Measurements from ENCODE around the gene MIER1.
"Not testable (repeated sequence)": the region's sequence is repeated elsewhere in the genome, so short reads cannot be mapped to it uniquely, and the experiment has no call there.

MIER1 gene

DNA sequence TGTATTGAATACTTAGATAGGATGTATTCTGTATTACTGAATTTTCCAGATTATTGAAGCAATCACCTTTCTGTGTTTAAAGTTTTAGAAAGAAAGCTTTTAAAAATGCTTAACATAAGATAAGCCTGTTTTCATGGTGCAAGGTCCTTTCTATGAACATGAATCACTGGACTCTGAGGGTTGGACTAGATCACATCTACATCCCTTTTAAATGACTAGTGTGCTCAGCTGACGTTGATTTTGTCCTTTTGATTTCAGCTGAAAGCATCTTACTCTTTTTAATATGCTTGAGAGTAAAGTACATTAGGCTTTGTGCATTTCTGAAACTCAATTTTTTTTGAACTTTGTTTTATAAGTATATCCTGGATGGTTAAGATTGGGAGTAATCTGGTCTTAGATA lies 16.2 kb downstream of the MIER1 start:
- DNase-seq = no peak

GRCh38 chr1:66943361-66943969 lies 18.7 kb downstream of the MIER1 start:
- no peak for DNase-seq

- DNase-seq = no peak
Observed at GRCh38 chr1:66944330-66945274, 19.8 kb downstream of the MIER1 start.

- no peak for DNase-seq
Observed at GRCh38 chr1:66945316-66945715, 20.5 kb downstream of the MIER1 start.

GRCh38 chr1:66947267-66947666 lies 22.5 kb downstream of the MIER1 start:
- no peak for DNase-seq

DNA sequence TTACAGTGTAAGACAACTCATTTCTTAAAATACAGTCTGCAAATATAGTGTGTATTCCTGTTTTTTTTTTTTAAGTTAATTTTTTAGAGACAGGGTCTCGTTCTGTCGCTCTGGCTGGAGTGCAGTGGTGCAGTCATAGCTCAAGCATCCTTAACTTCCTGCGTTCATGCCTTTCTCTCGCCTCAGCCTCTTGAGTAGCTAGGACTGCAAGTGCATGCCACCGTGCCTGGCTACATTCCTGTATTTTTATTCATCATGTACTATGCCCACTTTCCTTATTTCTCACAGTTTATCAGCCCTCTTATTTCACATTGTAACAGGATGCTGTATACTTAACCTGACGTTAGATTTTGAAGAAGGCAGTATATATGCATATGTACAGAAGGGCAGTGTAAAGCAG lies 26.7 kb downstream of the MIER1 start:
- DNase-seq = no peak

- peak; percentile 23 for DNase-seq
Observed at GRCh38 chr1:66954208-66954607, 29.4 kb downstream of the MIER1 start.

DNA sequence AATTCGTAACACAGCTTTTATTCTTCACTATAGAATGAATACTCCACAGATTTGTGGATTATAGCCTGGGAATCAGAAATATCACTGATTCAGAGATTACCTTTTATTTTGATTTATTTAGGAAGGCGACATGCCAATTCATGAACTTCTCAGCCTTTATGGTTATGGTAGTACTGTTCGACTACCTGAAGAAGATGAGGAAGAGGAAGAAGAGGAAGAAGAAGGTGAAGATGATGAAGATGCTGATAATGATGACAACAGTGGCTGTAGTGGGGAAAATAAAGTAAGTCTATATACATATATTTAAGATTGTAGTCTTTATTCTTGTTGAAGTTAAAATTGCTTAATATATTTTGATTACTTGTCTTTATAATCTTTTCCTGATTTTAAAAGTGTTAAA lies 33.1 kb downstream of the MIER1 start:
- no peak for DNase-seq

DNA sequence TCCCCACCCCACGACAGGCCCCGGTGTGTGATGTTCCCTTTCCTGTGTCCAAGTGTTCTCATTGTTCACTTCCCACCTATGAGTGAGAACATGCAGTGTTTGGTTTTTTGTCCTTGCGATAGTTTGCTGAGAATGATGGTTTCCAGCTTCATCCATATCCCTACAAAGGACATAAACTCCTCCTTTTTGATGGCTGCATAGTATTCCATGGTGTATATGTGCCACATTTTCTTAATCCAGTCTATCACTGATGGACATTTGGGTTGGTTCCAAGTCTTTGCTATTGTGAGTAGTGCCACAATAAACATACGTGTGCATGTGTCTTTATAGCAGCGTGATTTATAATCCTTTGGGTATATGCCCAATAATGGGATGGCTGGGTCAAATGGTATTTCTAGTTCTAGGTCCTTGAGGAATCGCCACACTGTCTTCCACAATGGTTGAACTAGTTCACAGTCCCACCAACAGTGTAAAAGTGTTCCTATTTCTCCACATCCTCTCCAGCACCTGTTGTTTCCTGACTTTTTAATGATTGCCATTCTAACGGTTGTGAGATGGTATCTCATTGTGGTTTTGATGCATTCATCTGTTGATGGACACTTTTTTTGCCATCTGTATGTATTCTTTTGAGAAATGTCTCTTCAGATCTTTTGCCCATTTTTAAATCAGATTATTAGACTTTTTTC lies 41.5 kb downstream of the MIER1 start:
- DNase-seq = not testable (repeated sequence)

GRCh38 chr1:66968574-66968973 lies 43.8 kb downstream of the MIER1 start:
- no peak for DNase-seq

DNA sequence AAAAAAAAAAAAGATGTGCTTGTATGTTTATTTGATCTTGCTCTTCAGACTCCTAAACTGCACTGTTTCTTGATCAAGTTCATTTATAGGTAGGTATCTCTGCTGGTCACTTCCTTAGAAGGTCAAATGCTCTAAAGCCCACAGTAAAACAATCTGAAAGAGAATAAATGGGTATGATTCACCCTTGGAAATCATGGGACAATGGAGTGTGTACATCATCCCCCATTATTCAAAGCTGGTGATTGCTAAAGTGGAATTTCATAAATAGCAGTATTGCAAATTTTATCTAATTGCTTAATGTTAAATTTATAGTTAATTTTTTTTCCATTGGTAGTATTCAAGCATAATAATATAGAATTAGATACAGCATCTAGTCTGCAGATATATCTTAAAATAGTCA lies 53.4 kb downstream of the MIER1 start:
- DNase-seq = no peak

DNA sequence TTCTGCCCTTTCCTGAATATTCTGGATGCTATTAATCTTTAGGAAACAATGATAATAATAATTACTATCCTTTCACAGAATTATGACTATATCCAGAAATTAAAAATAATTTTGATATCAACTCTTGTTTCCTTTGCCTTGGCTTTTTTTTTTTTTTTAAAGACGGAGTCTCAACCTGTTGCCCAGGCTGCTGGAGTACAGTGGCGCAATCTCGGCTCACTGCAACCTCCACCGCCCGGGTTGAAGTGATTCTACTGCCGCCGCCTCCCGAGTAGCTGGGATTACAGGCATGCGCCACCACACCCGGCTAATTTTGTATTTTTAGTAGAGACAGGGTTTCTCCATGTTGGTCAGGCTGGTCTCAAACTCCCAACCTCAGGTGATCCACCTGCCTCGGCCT lies 54.8 kb downstream of the MIER1 start:
- DNase-seq = not testable (repeated sequence)

DNA sequence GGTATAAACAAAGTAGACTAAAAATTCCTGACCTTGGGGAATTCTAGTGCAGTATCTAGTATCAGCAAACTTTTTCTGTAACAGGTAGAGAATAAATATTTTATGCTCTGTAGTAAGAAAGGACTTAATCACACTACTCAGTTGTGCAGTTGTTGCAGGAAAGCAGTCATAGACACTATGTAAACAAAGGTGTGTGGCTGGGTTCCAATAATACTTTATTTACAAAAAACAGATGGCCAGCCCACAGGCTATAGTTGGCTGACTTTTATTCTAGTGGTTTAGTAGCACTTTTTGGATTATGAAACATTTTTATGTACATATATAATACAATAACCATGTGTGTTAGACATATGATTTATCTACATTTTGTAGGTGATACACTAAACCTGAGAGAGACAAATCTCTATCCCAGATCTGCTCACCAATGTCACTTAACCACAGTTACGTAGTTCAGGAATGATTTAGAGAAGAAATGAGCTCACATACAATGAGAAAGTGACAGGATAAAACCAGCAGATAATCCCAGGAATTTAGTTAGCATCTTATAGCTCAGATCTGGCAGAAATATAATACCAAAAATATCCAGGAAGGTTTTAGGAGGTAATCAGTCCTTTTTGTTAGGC lies 56.1 kb downstream of the MIER1 start:
- peak; percentile 22 for DNase-seq

DNA sequence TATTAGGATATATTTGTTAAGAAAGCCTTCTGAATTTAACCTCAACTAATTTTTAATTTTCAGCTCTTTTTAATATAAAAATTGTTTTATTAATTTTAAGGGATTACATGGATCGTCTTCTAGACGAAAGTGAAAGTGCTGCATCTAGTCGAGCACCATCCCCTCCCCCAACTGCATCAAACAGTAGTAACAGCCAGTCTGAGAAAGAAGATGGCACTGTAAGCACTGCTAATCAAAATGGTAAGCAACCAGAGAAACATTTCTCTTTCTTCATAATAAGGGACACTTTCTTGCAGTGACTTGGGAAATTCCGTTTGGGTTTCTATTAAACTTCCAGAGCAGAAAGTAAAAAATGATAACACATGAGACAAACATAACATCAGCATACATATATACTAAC lies 56.9 kb downstream of the MIER1 start:
- DNase-seq = peak; percentile 55

- DNase-seq = peak; percentile 13
Observed at GRCh38 chr1:66982561-66983260, 57.9 kb downstream of the MIER1 start.

GRCh38 chr1:66984491-66984890 lies 59.7 kb downstream of the MIER1 start:
- DNase-seq = peak; percentile 20

GRCh38 chr1:66985835-66986234 lies 61.0 kb downstream of the MIER1 start:
- no peak for DNase-seq

DNA sequence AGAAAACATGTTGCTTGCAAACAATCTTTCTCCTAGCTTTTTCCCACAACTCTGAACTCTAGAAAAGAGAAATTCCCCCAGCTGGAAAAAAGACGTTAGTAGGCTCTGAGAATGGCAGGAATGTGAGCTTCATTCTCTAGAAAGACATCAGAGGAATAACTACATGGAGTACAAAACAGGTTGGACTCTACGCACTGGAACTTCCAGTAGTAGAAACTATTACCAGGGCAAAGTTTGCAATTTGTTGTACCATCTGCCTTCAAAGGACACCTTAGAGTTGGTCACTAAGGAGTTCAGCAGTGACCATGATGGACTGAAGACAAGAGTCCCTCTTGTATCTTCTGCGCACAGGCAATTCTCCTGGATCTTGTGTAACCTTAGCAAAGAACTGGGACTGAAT lies 68.3 kb downstream of the MIER1 start:
- no peak for DNase-seq

GRCh38 chr1:66996018-66996682 lies 71.4 kb downstream of the MIER1 start:
- peak; percentile 77 for DNase-seq

DNA sequence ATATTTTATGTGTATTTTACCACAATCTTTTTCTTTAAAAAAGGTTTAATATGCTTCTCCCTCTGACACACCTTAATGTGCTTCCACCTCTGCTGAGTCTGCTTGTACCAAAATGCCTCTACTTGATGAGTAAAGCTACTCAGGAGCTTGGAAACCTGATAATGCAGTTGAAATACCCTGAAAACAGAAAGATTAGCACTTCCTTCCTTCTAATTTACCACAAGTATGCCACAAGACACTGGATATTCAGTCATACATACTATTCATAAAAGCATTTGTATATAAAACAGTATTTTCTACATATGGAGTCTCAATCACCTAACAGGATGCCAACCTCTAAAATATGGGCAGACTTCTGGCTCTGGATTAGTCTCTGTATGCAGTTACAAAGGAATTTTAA lies 74.2 kb downstream of the MIER1 start:
- no peak for DNase-seq

GRCh38 chr1:66999640-67000400 lies 75.0 kb downstream of the MIER1 start:
- no peak for DNase-seq
